SH-SY5Y (cell line): Measurements from ENCODE around the gene SPATS2L.

ENCODE experiments used
- GATA2 ChIP-seq: IDR thresholded peaks from 2 replicates; pipeline ENCODE4 v1.6.1; 2011; ENCODE audit warnings: mild to moderate bottlenecking, low read depth, low read length
- GATA3 ChIP-seq: IDR thresholded peaks from 2 replicates; pipeline ENCODE4 v1.6.1; 2011; ENCODE audit warnings: low read depth, mild to moderate bottlenecking, low read length, moderate library complexity

The SPATS2L gene

DNA sequence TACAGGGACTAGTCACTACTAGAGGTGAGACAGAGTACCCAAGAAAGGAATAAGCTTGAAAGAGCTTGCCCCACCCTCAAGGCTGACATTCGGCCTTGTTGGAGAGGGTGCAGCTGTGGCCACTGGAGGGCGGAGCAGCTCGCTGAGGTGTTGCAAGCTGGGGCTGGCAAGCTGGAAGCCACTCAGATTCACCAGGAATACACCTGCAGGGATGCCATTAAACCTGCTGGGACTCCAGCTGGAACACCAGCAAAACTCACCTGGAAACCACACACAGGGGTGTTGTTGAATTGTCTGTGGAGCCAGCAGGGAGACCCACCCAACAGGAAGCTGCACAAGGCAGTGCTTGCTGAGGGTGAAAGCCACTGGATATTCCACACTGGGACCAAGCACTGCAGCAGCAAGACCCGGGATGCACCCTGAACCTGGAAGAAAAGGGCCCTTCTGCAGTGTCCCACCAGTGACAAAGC, 177.3 kb downstream of the SPATS2L start:
- TF ChIP-seq GATA3 (no peak), GATA2 (no peak)

DNA sequence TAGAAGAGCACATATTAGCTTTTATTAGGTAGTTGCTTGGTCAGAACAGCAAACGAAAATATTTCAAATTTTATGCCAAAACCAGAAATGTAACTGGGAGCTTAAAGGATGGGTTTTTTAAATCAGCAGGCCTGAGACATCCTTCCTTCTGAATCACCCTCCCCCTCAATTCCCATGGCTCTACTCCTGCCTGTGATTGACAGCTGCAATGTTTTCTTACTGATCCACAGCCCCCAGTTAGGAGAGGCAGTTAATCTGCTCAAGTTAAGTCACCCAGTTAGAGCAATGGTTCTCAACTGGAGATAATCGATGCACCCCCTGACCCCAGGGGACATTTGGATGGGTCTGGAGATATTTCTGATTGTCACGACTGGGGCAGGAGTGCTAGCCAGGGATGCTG, 178.4 kb downstream of the SPATS2L start:
- TF ChIP-seq GATA2 (no peak), GATA3 (no peak)

DNA sequence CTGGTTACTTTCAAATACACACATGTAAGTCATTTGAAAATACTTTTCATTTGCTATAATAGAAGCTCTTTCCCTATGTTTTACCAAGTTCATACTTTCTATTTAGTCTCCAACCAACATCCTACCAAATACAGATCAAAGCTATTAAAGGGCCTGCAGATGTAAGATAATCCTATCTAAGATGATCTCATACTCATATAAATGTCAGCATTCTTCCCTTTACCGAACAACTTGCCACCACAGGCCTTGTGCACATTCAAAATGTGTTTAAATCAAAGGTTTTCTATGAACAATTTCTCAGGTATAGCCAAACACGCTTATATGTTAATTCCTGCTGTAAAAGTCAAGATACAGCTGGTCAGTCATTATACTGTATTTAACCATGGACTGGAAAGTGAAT, 180.0 kb downstream of the SPATS2L start:
- no peak for TF ChIP-seq GATA2
- no peak for TF ChIP-seq GATA3

DNA sequence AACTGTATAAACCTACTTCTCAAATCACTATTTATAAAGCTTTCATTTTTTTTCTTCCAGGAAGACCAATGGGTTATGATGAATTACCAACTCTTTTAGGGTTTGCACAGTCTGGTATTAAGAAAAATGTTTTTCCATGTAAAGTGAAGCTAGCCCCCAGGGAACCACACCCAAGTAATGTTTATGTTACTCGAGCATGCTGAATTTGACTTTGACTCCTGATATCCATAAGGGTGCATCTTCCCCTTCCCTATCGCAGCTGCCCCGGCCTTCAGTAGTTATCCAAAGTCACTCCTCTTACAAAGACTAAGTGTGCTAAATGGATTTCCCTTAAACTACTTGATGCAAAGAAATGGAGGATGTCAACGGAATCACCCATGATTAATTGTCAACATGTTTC, 181.7 kb downstream of the SPATS2L start:
- TF ChIP-seq GATA2 = no peak
- no peak for TF ChIP-seq GATA3

DNA sequence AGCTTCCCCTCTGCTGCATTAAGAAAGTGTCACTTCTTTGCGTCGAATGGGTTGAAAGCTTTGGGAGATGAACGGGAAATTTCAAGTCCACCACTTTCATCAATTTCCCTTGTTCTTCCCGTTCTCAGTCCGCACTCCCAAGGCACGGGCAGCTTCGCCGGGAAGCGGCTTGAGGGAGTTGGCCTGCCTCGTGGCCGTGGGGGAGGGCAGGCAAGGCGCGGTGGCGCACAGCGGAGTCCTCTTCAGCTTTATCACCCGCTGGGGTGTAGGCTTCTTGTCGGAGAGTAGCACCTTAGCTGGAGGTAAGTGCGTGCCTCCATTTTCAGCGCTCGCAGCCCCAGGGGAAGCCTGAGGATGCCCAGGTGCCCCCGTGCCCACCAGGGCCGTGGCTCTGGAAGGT, 183.5 kb downstream of the SPATS2L start:
- TF ChIP-seq GATA3 (no peak), GATA2 (no peak)

DNA sequence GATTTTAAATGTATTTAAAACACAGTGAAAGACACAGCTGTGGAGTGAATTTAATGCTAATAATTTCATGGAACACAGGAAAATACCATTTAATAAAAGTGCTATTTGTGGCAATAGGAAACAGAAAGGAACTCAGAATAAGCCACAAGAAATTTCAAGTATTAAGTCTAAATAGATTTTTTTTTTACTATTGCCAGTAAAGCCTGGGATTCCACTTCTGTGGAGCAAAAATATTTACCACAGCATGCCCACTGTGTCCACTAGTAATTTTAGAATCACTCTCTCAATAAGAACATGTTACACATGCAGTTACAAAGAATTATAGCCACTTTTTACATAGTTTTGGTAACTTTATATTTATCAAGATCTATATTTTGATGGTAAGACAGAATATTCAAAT, 186.2 kb downstream of the SPATS2L start:
- TF ChIP-seq GATA2 = no peak
- no peak for TF ChIP-seq GATA3

DNA sequence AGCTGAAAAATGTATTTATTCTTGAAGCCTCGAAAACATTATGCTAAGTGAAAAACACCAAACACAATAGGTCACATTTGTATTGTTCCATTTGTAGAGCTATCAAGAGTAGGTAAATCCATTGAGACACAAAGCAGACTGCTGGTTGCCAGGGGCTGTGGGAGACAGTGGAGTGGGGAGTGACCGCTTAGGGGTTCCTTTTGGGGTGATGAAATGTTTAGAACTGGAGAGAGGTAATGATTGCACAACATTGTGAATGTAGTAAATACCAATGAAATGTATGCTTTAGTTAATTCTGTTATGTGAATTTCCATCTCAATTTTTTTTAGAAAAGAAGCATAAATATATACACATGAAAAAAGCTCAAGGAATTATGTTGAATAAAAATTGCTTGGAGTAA, 187.6 kb downstream of the SPATS2L start:
- TF ChIP-seq GATA2 (no peak), GATA3 (no peak)

DNA sequence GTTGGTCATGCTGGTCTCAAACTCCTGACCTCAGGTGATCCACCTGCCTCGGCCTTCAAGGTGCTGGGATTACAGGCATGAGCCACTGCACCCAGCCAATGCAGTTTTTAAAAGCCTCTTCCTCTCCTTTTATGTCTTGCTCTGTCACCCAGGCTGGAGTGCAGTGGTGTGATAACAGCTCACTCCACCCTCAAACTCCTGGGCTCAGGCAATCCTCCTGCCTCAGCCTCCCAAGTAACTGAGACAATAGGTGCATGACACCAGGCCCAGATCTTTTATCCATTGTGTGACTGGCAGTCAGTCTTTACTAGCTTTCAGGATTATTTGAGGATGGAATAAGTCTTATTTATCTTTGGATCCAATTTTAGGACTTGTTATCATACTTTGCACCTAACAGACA, 190.2 kb downstream of the SPATS2L start:
- TF ChIP-seq GATA3 (no peak), GATA2 (no peak)

DNA sequence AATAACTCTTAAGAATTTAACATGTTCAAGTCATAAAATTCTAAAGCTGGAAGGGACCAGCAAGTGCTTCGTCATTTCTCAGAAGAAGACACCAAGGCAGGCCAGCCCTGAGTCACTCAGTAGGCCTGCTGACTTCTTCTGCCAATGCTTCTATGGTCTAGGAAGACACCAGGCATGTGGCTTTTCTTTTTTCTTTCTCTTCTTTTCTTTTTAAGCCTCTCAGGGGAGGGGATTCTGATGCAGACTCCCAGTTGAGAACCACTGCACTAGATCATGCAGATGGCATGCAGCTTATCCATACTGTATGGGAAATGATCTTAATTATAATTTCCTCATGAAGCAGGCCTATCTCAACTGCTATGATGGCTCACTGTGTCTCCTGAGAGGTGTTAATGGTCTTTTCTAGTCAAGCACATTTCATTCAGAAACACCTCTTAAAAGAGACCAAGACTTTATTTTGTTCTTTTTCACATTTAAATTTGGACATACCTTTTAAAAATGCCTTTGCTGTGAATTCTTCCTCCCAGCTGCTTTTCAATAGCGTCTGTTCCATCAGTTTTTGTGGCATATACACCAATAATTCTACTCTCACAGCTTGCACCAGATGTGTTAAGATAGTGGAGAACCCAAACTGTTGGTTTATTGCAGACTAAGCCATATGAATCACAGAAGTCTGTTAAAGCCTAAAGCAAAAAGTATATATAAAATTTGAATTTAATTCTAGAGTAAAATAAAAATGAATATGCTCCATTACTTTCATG, 192.1 kb downstream of the SPATS2L start:
- TF ChIP-seq GATA2 (no peak), GATA3 (no peak)

DNA sequence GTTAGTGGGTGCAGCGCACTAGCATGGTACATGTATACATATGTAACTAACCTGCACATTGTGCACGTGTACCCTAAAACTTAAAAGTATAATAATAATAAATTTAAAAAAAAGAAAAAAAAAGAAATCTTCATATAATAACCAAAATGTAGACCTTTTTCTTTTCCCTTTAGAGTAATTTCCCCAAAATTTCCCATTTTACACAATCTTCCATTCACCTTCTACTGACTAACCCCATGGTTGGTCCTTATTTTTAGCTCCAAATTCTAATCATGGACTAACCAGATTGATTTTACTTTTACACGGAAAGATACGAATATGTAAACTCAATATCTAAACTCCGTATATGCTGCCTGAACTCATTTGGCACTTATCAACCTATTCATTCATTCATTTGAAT, 195.7 kb downstream of the SPATS2L start:
- TF ChIP-seq GATA2 (no peak), GATA3 (no peak)

DNA sequence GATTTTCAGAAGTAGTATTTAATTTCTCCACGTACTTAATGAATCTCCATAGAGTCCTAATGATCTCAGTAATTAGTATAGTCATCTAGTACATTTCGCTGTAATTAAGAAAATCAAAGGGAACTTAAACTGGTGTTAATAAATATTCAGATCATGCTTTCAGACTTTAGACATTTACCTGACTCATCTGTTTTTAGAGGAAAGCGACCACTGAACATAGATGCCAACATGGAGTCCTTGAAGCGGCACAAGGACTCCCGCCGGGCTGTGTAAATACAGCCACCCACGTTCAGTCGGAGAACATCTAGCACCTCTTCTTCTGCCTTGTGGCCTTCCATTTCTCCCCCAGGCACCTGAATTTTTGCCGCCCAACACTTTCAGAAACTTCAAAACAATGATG, 200.2 kb downstream of the SPATS2L start:
- TF ChIP-seq GATA3 (no peak), GATA2 (no peak)

DNA sequence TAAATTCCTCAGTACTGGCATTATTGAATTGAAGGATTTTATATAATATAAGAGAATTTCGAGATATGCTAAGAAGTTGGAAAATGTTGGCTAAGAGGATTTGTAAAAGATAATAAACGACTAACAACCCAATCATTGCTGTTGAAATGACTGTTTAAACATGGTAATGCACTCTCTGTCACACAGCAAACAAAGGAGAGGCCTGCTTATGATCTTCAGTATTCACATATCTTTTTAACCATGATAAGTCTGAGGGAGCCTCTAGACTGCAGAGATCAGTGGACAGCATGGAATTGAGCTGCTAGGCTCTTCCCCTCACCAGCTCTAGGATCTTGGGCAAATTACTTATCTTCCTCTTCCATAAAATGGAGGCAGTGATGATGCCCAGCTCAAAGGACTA, 200.7 kb downstream of the SPATS2L start:
- TF ChIP-seq GATA3 (no peak), GATA2 (no peak)

DNA sequence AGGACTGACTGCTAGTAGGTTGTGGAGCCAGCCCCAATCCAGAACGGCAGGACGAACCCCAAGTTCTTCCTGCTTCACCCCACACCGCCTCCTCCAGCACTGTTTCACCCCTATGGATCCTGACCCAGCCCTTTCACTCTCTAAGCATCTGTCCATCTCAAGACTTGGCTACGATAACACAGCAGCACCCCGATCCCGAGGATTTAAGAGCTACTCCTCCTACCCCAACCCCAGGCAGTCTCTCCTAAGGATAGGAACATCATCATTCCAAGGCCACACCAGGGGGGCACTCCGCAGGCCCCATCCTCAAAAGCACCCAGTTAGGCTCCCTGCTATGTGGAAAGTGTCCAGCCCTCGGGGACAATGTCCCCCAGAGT, 202.7 kb downstream of the SPATS2L start:
- no peak for TF ChIP-seq GATA2
- TF ChIP-seq GATA3 = no peak

DNA sequence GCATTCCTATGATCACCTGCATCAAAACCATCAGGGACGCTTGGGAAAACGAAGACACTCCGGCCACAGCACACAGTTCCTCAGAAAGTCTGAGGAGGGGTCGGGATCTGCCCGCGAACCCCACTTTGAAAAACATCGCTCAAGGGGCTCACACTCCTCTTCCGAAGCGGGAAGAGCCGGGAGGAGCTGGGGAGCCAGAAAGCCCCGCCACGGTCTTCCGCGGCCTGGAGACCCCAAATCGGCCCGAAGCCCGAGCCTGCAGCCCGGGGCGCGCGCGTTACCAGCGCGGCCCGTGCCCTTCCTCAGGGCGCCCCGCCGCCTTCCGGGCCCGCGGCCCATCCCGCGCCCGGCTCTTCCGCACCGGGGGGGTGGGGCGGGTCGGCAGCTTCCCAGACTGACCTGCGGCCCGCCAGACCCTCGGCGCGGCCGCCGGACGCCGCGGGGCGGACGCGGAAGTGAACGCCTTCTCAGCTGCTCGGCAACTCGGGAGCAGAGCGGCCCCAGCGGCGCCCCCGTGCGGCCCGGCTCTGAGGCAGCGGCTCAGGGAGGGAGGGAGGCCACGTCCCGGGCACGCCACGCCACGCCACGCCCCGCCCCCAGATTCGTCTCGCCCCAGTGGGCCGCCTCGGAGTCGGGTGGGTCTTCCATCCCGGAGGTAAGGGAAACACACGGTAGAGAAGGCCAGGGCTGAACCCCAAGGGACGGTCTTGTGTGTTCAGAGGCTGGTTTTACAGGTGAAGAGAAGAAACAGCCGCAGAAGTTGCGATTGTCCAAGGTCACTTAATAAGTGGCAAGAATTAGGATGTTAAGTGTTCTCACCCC, 203.3 kb downstream of the SPATS2L start, which contains the start of gene KCTD18:
Gene KCTD18 (minus strand): TSS at position 457 of the 822 bp plus-strand sequence. CDS start 3,052 bp downstream, outside the sequence.
- TF ChIP-seq GATA3 = no peak
- no peak for TF ChIP-seq GATA2

DNA sequence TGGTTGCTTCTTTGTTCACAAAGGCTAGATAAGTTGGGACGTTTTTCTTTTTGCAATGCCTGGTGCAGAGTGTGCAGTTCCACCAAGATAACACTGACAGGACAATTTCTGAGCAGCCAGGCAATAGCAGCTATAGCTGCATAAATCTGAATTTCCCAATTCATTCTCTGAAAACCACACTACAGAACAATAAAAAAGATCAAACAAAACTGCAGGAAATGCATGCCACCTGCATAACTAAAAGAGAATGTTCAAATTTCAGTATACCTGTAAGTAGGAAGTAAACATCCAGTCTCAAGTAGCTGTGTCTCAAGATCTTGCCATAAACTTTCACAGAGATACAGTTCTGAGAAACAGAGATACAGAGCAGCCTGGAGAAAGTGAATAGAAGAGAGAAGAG, 208.7 kb downstream of the SPATS2L start:
- TF ChIP-seq GATA3 (no peak), GATA2 (no peak)

DNA sequence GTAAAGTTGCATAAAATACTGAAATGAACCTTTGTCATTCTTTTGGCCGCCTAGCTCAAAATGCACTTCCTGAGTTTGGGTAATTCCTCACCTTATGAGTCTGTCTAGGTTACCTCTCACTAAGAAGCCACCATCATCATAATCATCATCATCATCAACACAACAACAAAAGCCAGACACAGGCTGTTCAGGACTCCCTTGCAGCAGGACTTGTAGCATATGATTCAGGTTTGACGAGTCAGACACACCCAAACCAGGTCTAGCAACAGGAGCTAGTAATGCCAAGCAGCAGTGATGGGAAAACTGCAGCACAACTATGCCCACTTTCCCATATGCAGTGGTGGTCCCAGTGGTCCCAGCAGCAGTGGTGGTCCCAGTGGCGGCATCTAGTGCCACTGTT, 216.7 kb downstream of the SPATS2L start:
- TF ChIP-seq GATA2 (no peak), GATA3 (no peak)
